ENCODE results near the gene SCRN1. TPM values are rescaled to one million over a fixed set of nuclear protein-coding genes. Genes with fewer than 3 reads are reported as not detected.

SCRN1 gene
- total RNA-seq, 2 donors from 2014 or later: 33.8 to 99.8 TPM

DNA sequence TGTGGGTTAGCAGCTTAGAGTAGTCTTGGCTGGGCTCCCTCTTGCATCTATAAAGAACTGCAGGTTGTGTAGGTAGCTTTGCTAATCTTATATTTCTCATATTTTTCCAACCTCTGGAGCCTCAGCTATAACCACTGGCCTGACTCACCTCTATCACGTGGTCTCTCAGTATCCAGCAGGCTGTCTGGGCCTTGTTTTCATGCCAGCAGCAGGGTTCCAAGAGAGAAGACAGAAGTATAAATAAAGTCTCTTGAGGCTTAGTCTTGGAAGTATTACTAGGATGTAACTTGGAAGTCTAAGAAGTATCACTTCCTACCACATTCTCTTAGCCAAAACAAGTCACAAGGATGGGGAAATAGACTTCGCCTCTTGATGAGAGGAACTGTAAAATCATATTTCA, 110.0 kb downstream of the SCRN1 start:
- DNase-seq (ENCODE audit: low spot score): no peak
- H3K36me3 ChIP-seq: no peaks in the 10 kb centered on the region
- H3K4me1 ChIP-seq (replicated peaks): no peaks in the 10 kb centered on the region
- 74% methylated on average over 2 of the region's 2 CpGs for WGBS
- H3K27ac ChIP-seq: no peak overlapping the region
- H3K4me3 ChIP-seq: no peak overlapping the region
- TF ChIP-seq POLR2A (IDR thresholded peaks at IDR 0.05) (no peak), POLR2AphosphoS5 (IDR thresholded peaks at IDR 0.05) (no peak)
- TF ChIP-seq, protein P1, sequence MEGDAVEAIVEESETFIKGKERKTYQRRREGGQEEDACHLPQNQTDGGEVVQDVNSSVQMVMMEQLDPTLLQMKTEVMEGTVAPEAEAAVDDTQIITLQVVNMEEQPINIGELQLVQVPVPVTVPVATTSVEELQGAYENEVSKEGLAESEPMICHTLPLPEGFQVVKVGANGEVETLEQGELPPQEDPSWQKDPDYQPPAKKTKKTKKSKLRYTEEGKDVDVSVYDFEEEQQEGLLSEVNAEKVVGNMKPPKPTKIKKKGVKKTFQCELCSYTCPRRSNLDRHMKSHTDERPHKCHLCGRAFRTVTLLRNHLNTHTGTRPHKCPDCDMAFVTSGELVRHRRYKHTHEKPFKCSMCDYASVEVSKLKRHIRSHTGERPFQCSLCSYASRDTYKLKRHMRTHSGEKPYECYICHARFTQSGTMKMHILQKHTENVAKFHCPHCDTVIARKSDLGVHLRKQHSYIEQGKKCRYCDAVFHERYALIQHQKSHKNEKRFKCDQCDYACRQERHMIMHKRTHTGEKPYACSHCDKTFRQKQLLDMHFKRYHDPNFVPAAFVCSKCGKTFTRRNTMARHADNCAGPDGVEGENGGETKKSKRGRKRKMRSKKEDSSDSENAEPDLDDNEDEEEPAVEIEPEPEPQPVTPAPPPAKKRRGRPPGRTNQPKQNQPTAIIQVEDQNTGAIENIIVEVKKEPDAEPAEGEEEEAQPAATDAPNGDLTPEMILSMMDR (IDR thresholded peaks at IDR 0.05): no peak
- no peaks in the 10 kb centered on the region for H3K9me3 ChIP-seq
- intact Hi-C loops (cut with DNase I): loop anchor here (5.0 kb wide), 2 partner anchors 43 to 183 kb away; no protein-coding TSS in a partner anchor
- H3K27me3 ChIP-seq (replicated peaks; ENCODE audit: insufficient read depth): peaks cover 3% of the 10 kb centered on the region

DNA sequence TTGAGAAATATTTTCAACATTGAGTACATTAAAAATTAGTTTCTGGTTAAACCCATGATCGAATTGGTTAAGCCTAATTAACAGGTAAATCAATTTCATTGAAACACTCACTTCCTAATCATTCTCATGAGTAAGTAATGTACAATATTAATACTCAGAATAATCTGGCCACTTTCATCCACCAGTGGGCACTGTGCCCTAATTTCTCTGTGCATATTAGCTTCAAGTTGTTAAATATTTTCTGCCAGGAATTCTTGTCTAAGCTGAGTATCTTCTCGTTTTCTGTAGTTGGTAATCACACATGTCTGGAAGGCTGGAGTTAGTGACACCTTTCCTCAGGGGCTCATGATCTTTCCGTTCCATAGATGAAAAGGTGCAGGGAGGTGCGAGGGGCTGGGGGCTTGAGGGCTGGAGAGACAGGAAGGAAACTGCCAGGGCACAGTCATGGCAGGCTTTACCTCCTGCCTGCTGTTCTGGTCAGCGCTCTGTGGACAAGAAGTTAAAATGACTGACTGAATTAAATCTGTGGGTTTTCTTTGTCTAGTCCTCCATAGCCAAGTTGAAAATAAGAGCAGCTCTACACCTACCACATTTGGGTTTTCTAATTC, 111.4 kb downstream of the SCRN1 start:
- Histone ChIP-seq H3K36me3 (no peaks in the 10 kb centered on the region), H3K9me3 (no peaks in the 10 kb centered on the region), H3K27me3 (replicated peaks; ENCODE audit: insufficient read depth) (peaks cover 3% of the 10 kb centered on the region), H3K27ac (no peak overlapping the region), H3K4me3 (no peak overlapping the region), H3K4me1 (replicated peaks) (no peaks in the 10 kb centered on the region)
- intact Hi-C loops (cut with DNase I): loop anchor here (5.0 kb wide), 2 partner anchors 44 to 184 kb away; no protein-coding TSS in a partner anchor
- TF ChIP-seq POLR2AphosphoS5 (IDR thresholded peaks at IDR 0.05): no peak
- no peak for TF ChIP-seq POLR2A (IDR thresholded peaks at IDR 0.05)
- TF ChIP-seq, protein P1 (IDR thresholded peaks at IDR 0.05): peak; percentile 20 to 75 (median 62)
- DNase-seq (ENCODE audit: low spot score): peak; percentile 43
- WGBS: 61% methylated on average over 5 of the region's 5 CpGs

DNA sequence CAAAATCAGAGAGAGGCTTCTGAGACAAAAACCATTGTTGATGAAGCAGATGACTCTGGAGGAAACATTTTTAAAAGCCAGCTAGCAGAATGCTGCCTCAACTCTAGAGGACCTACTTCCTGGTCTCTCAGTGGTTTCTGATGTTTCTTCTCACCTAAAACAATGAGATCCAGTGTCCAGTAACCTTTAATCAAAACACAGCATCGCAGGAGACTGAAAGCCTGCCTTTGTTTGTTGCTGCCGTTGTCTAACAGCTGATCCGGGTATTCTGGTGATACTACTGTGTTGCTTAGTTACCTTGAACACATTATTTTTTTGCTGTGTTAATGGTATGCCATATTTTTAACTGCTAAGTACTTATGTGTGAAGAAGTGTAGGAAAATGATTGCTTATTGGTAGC, 112.4 kb downstream of the SCRN1 start:
- no peak overlapping the region for H3K4me3 ChIP-seq
- H3K9me3 ChIP-seq: no peaks in the 10 kb centered on the region
- no peak overlapping the region for H3K27ac ChIP-seq
- no peak for DNase-seq (ENCODE audit: low spot score)
- intact Hi-C loops (cut with DNase I): loop anchor here (5.0 kb wide), 2 partner anchors 45 to 185 kb away; no protein-coding TSS in a partner anchor
- WGBS: 27% methylated on average over 3 of the region's 3 CpGs
- no peaks in the 10 kb centered on the region for H3K36me3 ChIP-seq
- peaks cover 3% of the 10 kb centered on the region for H3K27me3 ChIP-seq (replicated peaks; ENCODE audit: insufficient read depth)
- TF ChIP-seq, protein P1 (IDR thresholded peaks at IDR 0.05): no peak
- TF ChIP-seq POLR2AphosphoS5 (IDR thresholded peaks at IDR 0.05) (no peak), POLR2A (IDR thresholded peaks at IDR 0.05) (no peak)
- H3K4me1 ChIP-seq (replicated peaks): no peaks in the 10 kb centered on the region

DNA sequence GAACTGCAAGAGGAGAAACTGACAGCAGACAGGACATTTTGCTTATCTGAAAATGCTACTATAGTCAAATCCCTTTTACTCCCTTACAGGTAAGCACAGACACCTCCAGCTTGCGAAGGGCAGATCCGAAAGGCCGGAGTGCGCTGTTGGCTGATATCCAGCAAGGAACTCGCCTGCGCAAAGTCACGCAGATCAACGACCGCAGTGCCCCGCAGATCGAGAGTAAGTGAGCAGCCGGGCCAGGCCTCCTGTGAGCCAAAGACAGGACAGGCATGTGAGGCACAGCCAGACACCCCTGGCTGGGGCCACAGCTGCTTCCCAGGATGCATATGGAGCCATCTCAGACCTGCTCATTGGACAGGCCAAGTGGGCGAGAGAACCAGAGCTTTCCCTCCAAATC, 113.9 kb downstream of the SCRN1 start:
- intact Hi-C loops (cut with DNase I): loop anchor here (5.0 kb wide), 2 partner anchors 47 to 187 kb away; no protein-coding TSS in a partner anchor

More for the DNA sequence above, 113.9 kb downstream of the SCRN1 start:
- Histone ChIP-seq H3K4me3 (no peak overlapping the region), H3K27ac (no peak overlapping the region), H3K36me3 (no peaks in the 10 kb centered on the region), H3K9me3 (no peaks in the 10 kb centered on the region), H3K27me3 (replicated peaks; ENCODE audit: insufficient read depth) (peaks cover 3% of the 10 kb centered on the region), H3K4me1 (replicated peaks) (no peaks in the 10 kb centered on the region)
- no peak for DNase-seq (ENCODE audit: low spot score)
- TF ChIP-seq, protein P1 (IDR thresholded peaks at IDR 0.05): no peak
- TF ChIP-seq POLR2AphosphoS5 (IDR thresholded peaks at IDR 0.05) (no peak), POLR2A (IDR thresholded peaks at IDR 0.05) (no peak)
- 90% methylated on average over 13 of the region's 13 CpGs for WGBS

All from prostate gland (tissue), 2 donors.